Chondrocyte (in vitro differentiated cells): ENCODE data around the gene MYO9B. TPM values are rescaled to one million over a fixed set of nuclear protein-coding genes. Genes with fewer than 3 reads are reported as not detected.
A peak's percentile ranks its signal among the peaks of the same experiment; 100 is the strongest.

Experiments used
- DNase-seq: peaks from one replicate; pipeline ENCODE4 v3.0.0; 2021; ENCODE audit warnings: mixed read lengths, low spot score
- H3K27ac Mint-ChIP-seq: one replicate; pipeline ENCODE4 v1.8.0; 2021; ENCODE audit warnings: mild to moderate bottlenecking, moderate library complexity, mixed read lengths; ENCODE audit not compliant: unreplicated experiment
- H3K27me3 Mint-ChIP-seq: 2 replicates; pipeline ENCODE4 v1.8.0; 2021; ENCODE audit warnings: low read depth, mixed read lengths
- H3K36me3 Mint-ChIP-seq: 2 replicates; pipeline ENCODE4 v1.8.0; 2021; ENCODE audit warnings: low read depth, mixed read lengths
- H3K4me1 Mint-ChIP-seq: 2 replicates; pipeline ENCODE4 v1.8.0; 2021; ENCODE audit warnings: low read depth, mild to moderate bottlenecking, mixed read lengths
- H3K4me3 Mint-ChIP-seq: one replicate; pipeline ENCODE4 v1.8.0; 2021; ENCODE audit warnings: mild to moderate bottlenecking, moderate library complexity, mixed read lengths; ENCODE audit not compliant: unreplicated experiment
- H3K9me3 Mint-ChIP-seq: 2 replicates; pipeline ENCODE4 v1.8.0; 2021; ENCODE audit warnings: low read depth, mixed read lengths
- CTCF ChIP-seq: fragments of 200-600 bp; sonication (generic); IDR thresholded peaks from 2 replicates; pipeline ENCODE4 v1.5.0; 2021; ENCODE audit warnings: antibody characterized with exemption, mild to moderate bottlenecking, moderate library complexity
- total RNA-seq: library from RNA; stranded (reverse); gene quantifications from 3 replicates; pipeline ENCODE4 v1.2.1, GENCODE V29; 2021

MYO9B gene
- total RNA-seq, 1 donor from 2014 or later, result 94.6 TPM

GRCh38 chr19:17113127-17113785, 37.7 kb downstream of the MYO9B start:
- Mint-ChIP-seq H3K27ac (peak overlapping the region; percentile 71), H3K4me3 (no peak overlapping the region), H3K4me1 (peaks cover 11% of the 10 kb centered on the region), H3K27me3 (no peaks in the 10 kb centered on the region), H3K9me3 (no peaks in the 10 kb centered on the region), H3K36me3 (peaks cover 7% of the 10 kb centered on the region)
- no peak for TF ChIP-seq CTCF
- DNase-seq, result no peak

DNA sequence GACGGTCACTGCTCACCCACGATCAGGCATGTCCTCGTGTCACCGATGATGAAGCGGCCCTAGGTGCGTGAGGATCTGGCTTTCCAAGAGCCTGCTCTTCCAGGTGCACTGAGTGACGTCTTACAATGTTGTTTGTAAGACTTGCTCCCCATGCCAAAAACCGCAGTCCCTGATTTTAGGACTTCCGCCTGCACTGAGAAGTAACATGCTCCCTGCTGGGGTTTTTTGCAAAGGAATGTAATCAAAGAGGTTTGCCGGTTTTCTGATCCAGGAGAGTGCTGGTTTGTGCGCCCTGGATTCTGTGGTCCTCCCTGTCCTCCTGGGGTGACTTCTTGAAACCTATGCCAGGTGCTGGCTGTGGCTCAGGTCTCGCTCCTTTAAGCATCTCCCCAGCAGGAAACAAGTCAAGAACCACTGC, 38.8 kb downstream of the MYO9B start:
- Mint-ChIP-seq H3K27me3 (no peaks in the 10 kb centered on the region), H3K4me1 (peaks cover 6% of the 10 kb centered on the region), H3K36me3 (peaks cover 7% of the 10 kb centered on the region), H3K4me3 (no peak overlapping the region), H3K9me3 (no peaks in the 10 kb centered on the region), H3K27ac (peak overlapping the region; percentile 36)
- TF ChIP-seq CTCF, result no peak
- DNase-seq, result no peak

DNA sequence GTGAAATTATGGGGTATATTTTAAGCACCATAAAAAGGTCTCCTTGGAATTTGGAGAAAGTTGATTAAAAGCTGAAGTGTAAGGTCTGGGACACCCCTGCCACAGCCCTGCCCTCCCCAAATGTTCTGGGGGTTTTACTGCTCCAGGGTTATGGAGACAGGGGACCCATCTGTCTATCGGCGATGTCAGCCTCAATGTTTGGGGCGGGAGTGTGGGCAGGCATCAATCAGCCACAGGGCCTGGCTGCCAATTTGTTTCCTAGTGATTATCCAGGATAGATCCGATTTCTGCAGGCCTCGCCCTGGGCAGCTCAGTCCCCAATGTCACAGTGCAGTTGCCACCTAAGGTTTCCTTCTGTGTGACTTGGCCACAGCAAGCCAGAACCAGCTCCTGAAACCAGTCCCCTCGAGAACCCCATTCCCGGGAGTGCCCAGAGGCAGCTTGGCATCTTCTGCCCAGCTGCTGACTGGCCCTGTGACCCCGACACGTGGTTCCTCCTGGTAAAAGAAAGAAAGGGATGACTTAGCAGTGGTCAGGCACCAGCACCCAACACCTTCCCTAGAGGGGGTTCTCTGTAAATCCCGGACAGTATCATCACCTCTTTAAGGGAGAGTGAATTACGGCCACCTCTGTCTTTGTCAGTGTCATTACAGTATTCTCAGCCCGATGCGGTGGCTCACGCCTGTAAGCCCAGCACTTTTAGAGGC, 41.6 kb downstream of the MYO9B start:
- no peak for TF ChIP-seq CTCF
- no peaks in the 10 kb centered on the region for H3K9me3 Mint-ChIP-seq
- H3K36me3 Mint-ChIP-seq, result peaks cover 7% of the 10 kb centered on the region
- no peaks in the 10 kb centered on the region for H3K27me3 Mint-ChIP-seq
- H3K4me3 Mint-ChIP-seq, result no peak overlapping the region
- peaks cover 11% of the 10 kb centered on the region for H3K4me1 Mint-ChIP-seq
- DNase-seq, result no peak
- peak overlapping the region; percentile 36 for H3K27ac Mint-ChIP-seq

GRCh38 chr19:17118957-17119356, 43.4 kb downstream of the MYO9B start:
- Mint-ChIP-seq H3K27me3 (no peaks in the 10 kb centered on the region), H3K9me3 (no peaks in the 10 kb centered on the region), H3K4me1 (peaks cover 5% of the 10 kb centered on the region), H3K27ac (peak overlapping the region; percentile 17), H3K4me3 (no peak overlapping the region), H3K36me3 (peaks cover 5% of the 10 kb centered on the region)
- DNase-seq, result no peak
- no peak for TF ChIP-seq CTCF

DNA sequence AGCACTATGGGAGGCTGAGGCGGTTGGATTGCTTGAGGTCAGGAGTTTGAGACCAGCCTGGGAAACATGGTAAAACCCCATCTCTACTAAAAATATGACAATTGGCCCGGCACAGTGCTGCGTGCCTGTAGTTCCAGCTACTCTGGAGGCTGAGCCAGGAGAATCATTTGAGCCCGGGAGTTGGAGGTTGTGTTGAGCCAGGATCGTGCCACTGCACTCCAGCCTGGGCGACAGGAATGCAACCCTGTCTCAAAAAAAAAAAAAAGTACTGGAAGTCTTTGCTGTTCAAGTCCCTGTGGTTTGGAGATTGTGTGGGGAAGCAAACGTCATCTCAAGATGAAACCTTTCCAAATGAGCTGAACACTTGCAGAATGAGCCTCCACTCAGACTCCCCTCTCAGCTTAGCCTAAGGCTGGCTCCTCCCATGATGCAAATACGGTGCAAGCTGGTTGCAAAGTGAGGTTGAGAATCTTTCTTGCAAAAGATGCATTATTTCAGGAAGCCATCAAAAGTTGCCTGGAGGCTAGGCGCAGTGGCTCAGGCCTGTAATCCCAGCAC, 46.2 kb downstream of the MYO9B start:
- H3K27ac Mint-ChIP-seq, result peak overlapping the region; percentile 82
- DNase-seq, result no peak
- peaks cover 26% of the 10 kb centered on the region for H3K4me1 Mint-ChIP-seq
- TF ChIP-seq CTCF, result no peak
- H3K27me3 Mint-ChIP-seq, result no peaks in the 10 kb centered on the region
- H3K36me3 Mint-ChIP-seq, result peaks cover 5% of the 10 kb centered on the region
- H3K4me3 Mint-ChIP-seq, result no peak overlapping the region
- no peaks in the 10 kb centered on the region for H3K9me3 Mint-ChIP-seq
